Measurements from ENCODE around the gene LARGE2. TPM values are rescaled to one million over a fixed set of nuclear protein-coding genes. Genes with fewer than 3 reads are reported as not detected.

Gene LARGE2
- total RNA-seq, 4 donors from 2014 or later: 2.5 TPM; not detected in 3

DNA sequence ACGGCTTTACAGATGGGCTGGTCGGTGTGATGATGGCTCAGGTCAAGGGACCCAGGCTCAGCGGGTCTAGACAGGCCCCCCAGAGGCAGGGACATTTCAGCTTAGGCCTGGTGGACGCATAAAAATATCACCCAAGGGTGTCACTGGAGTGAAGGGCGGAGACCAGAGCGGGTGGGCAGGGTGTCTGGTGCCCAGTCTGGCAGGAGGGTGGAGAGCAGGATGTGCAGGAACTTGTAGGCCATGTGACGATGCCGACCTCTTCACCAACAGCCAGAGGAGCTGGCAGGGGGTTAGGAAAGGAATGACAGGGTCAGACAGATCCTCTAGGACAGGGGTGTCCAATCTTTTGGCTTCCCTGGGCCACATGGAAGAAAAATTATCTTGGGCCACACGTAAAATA is 32.5 kb upstream of the LARGE2 start:
- TF ChIP-seq, protein P1, sequence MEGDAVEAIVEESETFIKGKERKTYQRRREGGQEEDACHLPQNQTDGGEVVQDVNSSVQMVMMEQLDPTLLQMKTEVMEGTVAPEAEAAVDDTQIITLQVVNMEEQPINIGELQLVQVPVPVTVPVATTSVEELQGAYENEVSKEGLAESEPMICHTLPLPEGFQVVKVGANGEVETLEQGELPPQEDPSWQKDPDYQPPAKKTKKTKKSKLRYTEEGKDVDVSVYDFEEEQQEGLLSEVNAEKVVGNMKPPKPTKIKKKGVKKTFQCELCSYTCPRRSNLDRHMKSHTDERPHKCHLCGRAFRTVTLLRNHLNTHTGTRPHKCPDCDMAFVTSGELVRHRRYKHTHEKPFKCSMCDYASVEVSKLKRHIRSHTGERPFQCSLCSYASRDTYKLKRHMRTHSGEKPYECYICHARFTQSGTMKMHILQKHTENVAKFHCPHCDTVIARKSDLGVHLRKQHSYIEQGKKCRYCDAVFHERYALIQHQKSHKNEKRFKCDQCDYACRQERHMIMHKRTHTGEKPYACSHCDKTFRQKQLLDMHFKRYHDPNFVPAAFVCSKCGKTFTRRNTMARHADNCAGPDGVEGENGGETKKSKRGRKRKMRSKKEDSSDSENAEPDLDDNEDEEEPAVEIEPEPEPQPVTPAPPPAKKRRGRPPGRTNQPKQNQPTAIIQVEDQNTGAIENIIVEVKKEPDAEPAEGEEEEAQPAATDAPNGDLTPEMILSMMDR (IDR thresholded peaks at IDR 0.05): no peak
- TF ChIP-seq POLR2AphosphoS5 (IDR thresholded peaks at IDR 0.05) (no peak), POLR2A (IDR thresholded peaks at IDR 0.05) (no peak), EP300 (IDR thresholded peaks at IDR 0.05) (no peak)
- no peak overlapping the region for H3K27ac ChIP-seq
- no peak for ATAC-seq
- 60 to 85% methylated on average over 1 to 7 of the region's 9 CpGs for WGBS, 2 donors (ENCODE audit: low coverage in 1 of 2)
- no peak overlapping the region for H3K4me3 ChIP-seq
- no peaks in the 10 kb centered on the region for H3K36me3 ChIP-seq
- H3K4me1 ChIP-seq: peaks cover 0 to 11% (median 3%) of the 10 kb centered on the region in 3 donors
- H3K9me3 ChIP-seq: no peaks in the 10 kb centered on the region
- peaks cover 13% of the 10 kb centered on the region for H3K27me3 ChIP-seq

DNA sequence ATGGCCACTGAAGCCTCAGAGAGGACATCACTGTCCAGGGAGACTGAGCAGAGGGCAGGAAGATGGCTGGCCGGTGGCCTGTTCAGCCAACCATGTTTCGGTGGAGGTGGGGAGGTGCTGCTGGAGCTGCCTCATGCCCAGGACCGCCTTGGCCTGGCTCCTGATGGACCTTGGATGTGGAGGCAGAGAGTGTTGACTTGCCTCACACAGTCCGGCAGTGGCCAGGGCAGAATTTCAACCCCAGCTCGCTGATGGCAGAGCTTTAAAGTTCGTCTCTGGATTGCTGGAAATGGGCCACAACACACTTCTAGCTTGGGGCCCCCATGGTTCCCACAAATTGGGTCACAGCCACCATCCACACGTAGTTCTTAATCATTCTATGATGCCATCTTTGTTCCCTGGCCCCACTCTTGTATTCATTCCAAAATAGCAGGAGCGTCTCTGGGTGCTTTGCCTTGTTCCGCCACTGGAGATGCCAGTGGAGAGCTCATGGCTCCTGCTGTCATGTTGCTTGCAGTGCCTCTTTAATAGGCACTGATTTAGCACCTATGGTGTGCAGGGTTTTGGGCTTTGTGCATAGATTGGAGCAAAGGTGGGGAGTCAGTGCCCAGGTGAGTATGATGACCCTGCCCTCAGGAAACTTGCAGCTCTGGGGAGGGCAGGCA is 31.4 kb upstream of the LARGE2 start:
- peaks cover 20% of the 10 kb centered on the region for H3K27me3 ChIP-seq
- no peak overlapping the region for H3K27ac ChIP-seq
- ATAC-seq: no peak
- peaks cover 0 to 2% (median 0%) of the 10 kb centered on the region in 3 donors for H3K4me1 ChIP-seq
- WGBS, 2 donors (ENCODE audit: low coverage in 1 of 2): 80 to 83% methylated on average over 1 to 4 of the region's 9 CpGs
- TF ChIP-seq EP300 (IDR thresholded peaks at IDR 0.05): no peak
- TF ChIP-seq, protein P1 (IDR thresholded peaks at IDR 0.05): no peak
- TF ChIP-seq POLR2AphosphoS5 (IDR thresholded peaks at IDR 0.05): no peak
- TF ChIP-seq POLR2A (IDR thresholded peaks at IDR 0.05): no peak
- no peaks in the 10 kb centered on the region for H3K36me3 ChIP-seq
- no peak overlapping the region for H3K4me3 ChIP-seq
- H3K9me3 ChIP-seq: no peaks in the 10 kb centered on the region

DNA sequence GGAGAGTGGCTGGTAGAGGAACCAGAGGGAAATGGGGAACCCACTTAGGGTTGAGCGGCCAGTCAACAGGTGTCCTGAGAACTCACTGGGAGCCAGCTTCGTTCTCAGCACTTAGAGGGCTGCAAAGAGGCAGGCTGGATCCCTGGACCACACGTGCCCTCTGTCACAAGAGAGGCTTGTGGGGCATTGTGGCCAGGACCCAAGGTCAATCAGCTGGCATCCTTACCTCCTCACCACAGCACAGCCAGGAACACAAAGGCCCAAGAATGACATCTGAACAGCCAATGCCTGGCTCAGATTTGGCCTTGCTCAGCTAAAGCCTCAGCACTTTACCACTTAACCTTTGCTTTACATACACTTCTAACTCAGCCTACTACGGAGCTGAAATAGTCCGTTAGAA is 29.6 kb upstream of the LARGE2 start:
- TF ChIP-seq POLR2A (IDR thresholded peaks at IDR 0.05) (no peak), EP300 (IDR thresholded peaks at IDR 0.05) (no peak), POLR2AphosphoS5 (IDR thresholded peaks at IDR 0.05) (no peak)
- TF ChIP-seq, protein P1 (IDR thresholded peaks at IDR 0.05): no peak
- H3K9me3 ChIP-seq: no peaks in the 10 kb centered on the region
- no peak overlapping the region for H3K4me3 ChIP-seq
- H3K27ac ChIP-seq: no peak overlapping the region
- ATAC-seq: no peak
- H3K27me3 ChIP-seq: peaks cover 27% of the 10 kb centered on the region
- no peaks in the 10 kb centered on the region for H3K36me3 ChIP-seq
- WGBS, 2 donors (ENCODE audit: low coverage in 1 of 2): 62 to 67% methylated on average over 3 of the region's 5 CpGs
- H3K4me1 ChIP-seq: no peaks in the 10 kb centered on the region

DNA sequence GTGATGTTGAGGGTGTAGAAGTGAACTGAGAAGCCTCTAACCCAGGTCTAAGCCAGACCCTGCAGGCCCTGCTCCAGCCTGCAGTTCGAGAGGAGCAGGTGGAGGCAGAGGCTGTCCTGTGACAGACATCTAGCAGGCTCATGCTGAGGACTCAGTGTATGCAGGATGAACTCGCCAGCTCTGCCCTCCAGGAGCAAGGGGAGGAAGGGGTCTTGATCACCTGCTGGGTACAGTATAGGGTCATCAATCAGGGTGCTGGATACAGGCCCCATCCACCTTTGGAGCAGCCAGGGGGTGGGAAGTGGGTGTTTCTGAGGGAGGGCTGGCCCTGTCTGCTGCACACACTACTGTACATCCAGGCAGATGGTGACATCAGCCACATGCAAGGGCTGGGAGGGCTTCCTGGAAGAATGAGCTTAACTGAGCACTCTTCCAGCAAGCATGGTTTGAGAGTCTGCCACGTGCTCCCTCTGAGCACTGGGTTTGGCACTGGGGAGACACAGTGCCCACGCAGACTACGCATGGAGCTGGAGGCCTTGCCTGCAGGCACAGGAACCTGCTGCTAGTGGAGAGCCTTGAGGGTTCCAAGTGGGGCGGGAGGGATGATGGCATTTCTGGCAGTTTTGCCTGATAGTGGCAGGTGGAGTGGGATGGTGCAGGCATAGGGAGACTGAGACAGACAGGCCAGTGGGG is 27.8 kb upstream of the LARGE2 start:
- no peak for ATAC-seq
- Histone ChIP-seq H3K27ac (no peak overlapping the region), H3K4me1 (peaks cover 0 to 15% (median 3%) of the 10 kb centered on the region in 3 donors), H3K27me3 (peaks cover 27% of the 10 kb centered on the region), H3K36me3 (no peaks in the 10 kb centered on the region), H3K9me3 (no peaks in the 10 kb centered on the region), H3K4me3 (no peak overlapping the region)
- TF ChIP-seq POLR2AphosphoS5 (IDR thresholded peaks at IDR 0.05) (no peak), EP300 (IDR thresholded peaks at IDR 0.05) (no peak), POLR2A (IDR thresholded peaks at IDR 0.05) (no peak)
- TF ChIP-seq, protein P1 (IDR thresholded peaks at IDR 0.05): no peak
- 50% methylated on average over 1 of the region's 6 CpGs; no CpG with 5 or more reads in 1 of the 2 donors for WGBS, 2 donors (ENCODE audit: low coverage in 1 of 2)

Measured in gastroesophageal sphincter (tissue), 4 donors.